Common myeloid progenitor, CD34-positive (primary cell): ENCODE results near the gene LTB4R2.
A peak's percentile ranks its signal among the peaks of the same experiment; 100 is the strongest.
"Not testable (repeated sequence)": the region's sequence is repeated elsewhere in the genome, so short reads cannot be mapped to it uniquely, and the experiment has no call there.

Source experiments
- CTCF ChIA-PET: fragments of 350-600 bp; sonication (Branson Sonifier 250); formaldehyde crosslinking; loops from one replicate; lab custom pipeline; 2021; ENCODE audit warnings: antibody characterized with exemption; lab: Charles Lee
- POLR2A ChIA-PET: fragments of 350-600 bp; sonication (Branson Sonifier 250); formaldehyde crosslinking; loops from one replicate; lab custom pipeline; 2021; ENCODE audit warnings: antibody characterized with exemption; lab: Charles Lee
- DNase-seq, 3 donors: peaks; one replicate each; pipeline versions ENCODE4 v3.0.0 to v3.0.0-alpha.2; 2013
- H3K27ac ChIP-seq, 2 experiments: 1 replicate in 1 of 2; 2 replicates in 1 of 2; pipeline ENCODE4 v1.7.0; 2013; ENCODE audit warnings: inconsistent platforms in 2 of 2, low read length in 2 of 2, mild to moderate bottlenecking in 2 of 2, low read depth in 1 of 2, moderate library complexity in 1 of 2; ENCODE audit not compliant: severe bottlenecking in 2 of 2, insufficient read depth in 1 of 2, poor library complexity in 1 of 2
- H3K27me3 ChIP-seq, 5 experiments: replicated peaks in 2 of 5; 1 replicate in 3 of 5; 2 replicates in 2 of 5; pipeline versions ENCODE4 v1.6.1 to v1.7.0; 2013; ENCODE audit warnings: low read length in 4 of 5, mild to moderate bottlenecking in 2 of 5, moderate library complexity in 2 of 5, inconsistent platforms in 1 of 5; ENCODE audit not compliant: insufficient read depth in 5 of 5, control insufficient read depth in 4 of 5
- H3K36me3 ChIP-seq, 4 experiments: 1 replicate in 2 of 4; 2 replicates in 2 of 4; pipeline versions ENCODE4 v1.6.1 to v1.7.0; 2013; ENCODE audit warnings: low read length in 3 of 4, control low read depth in 1 of 4, mild to moderate bottlenecking in 1 of 4; ENCODE audit not compliant: control insufficient read depth in 4 of 4, insufficient read depth in 4 of 4
- H3K4me1 ChIP-seq, 4 experiments: 1 replicate in 3 of 4; 2 replicates in 1 of 4; pipeline versions ENCODE4 v1.6.1 to v1.7.1; 2013; ENCODE audit warnings: low read length in 3 of 4, mild to moderate bottlenecking in 3 of 4, control low read depth in 1 of 4, inconsistent platforms in 1 of 4, moderate library complexity in 1 of 4; ENCODE audit not compliant: control insufficient read depth in 4 of 4, insufficient read depth in 4 of 4; ENCODE audit errors: control extremely low read depth in 1 of 4
- H3K4me3 ChIP-seq, 7 experiments: 1 replicate in 4 of 7; 2 replicates in 3 of 7; pipeline versions ENCODE4 v1.5.1 to v1.7.0; 2013; ENCODE audit warnings: mild to moderate bottlenecking in 7 of 7, low read length in 6 of 7, moderate library complexity in 6 of 7, inconsistent platforms in 2 of 7, low read depth in 2 of 7, control low read depth in 1 of 7; ENCODE audit not compliant: insufficient read depth in 4 of 7, control insufficient read depth in 1 of 7; ENCODE audit errors: extremely low read depth in 1 of 7
- H3K9me3 ChIP-seq, 5 experiments: 1 replicate in 4 of 5; 2 replicates in 1 of 5; pipeline versions ENCODE4 v1.6.1 to v1.7.1; 2013; ENCODE audit warnings: low read length in 4 of 5, mild to moderate bottlenecking in 2 of 5, inconsistent platforms in 1 of 5, low read depth in 1 of 5, moderate library complexity in 1 of 5; ENCODE audit not compliant: control insufficient read depth in 4 of 5, insufficient read depth in 2 of 5; ENCODE audit errors: control extremely low read depth in 1 of 5
- WGBS: methylation state at CpG from one replicate; pipeline ENCODE4 v1.1.5; 2013; ENCODE audit not compliant: insufficient coverage; 5-methylcytosine and 5-hydroxymethylcytosine counted together

Gene LTB4R2

DNA sequence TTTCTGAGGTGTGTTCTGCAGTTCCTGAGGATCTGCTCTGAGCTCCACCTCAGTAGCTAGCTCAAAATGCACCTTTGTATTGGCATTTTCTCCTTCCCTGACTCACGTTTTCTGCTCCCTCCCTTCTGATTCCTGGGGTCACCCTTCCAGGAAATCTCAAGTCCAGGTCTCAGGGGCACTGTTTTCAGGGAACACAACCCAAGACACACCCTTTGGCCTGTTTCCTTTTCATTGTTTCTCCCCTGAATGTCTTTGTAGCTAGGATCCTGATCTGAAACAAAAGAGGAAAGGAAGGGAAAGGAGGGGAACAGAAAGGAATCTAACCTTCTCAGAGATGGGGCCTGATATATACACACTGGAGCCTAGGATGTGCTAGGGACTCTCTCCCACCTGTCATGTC is 37.2 kb downstream of the LTB4R2 start:
- H3K9me3 ChIP-seq: no peaks in the 10 kb centered on the region
- peaks cover 0 to 2% (median 0%) of the 10 kb centered on the region in 5 experiments for H3K27me3 ChIP-seq
- no peak overlapping the region for H3K27ac ChIP-seq
- 91% methylated on average over 1 of the region's 1 CpG for WGBS
- no peak overlapping the region for H3K4me3 ChIP-seq
- DNase-seq: no peak
- CTCF ChIA-PET: interaction anchor here (1.1 to 5.4 kb wide), 12 partner anchors 10 to 89 kb away, joined by 3 to 36 read pairs (median 5); partner anchors contain the start of genes ADCY4, CBLN3 and KHNYN
- POLR2A ChIA-PET: no interaction called here
- H3K36me3 ChIP-seq: no peaks in the 10 kb centered on the region
- peaks cover 0 to 3% (median 0%) of the 10 kb centered on the region in 4 experiments for H3K4me1 ChIP-seq

DNA sequence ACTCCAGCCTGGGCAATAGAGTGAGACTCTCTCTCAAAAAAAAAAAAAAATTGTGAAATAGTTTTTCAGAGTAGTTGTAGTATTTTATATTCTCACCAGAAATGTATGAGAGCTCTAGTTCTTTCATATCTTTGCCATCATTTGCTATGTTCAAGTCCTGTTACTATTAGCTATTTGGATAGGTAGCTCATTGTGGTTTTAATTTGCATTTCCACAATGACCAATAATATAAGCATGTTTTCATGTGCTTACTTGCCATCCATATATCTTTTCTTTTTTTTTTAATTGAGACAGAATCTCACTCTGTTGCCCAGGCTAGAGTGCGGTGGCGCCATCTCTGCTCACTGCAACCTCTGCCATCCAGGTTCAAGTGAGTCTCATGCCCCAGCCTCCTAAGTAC is 38.2 kb downstream of the LTB4R2 start:
- no peaks in the 10 kb centered on the region for H3K36me3 ChIP-seq
- DNase-seq: no peak
- ChIA-PET POLR2A (interaction anchor here (0.6 kb wide), 1 partner anchor 9 kb away, joined by 4 read pairs; the partner anchor contains the start of gene RIPK3), CTCF (interaction anchor here (0.6 to 5.4 kb wide), 14 partner anchors 9 to 88 kb away, joined by 3 to 36 read pairs (median 5); partner anchors contain the start of genes ADCY4, CBLN3 and KHNYN)
- peaks cover 0 to 3% (median 0%) of the 10 kb centered on the region in 4 experiments for H3K4me1 ChIP-seq
- no peak overlapping the region for H3K4me3 ChIP-seq
- no peak overlapping the region for H3K27ac ChIP-seq
- H3K27me3 ChIP-seq: peaks cover 0 to 2% (median 0%) of the 10 kb centered on the region in 5 experiments
- WGBS: 100% methylated on average over 2 of the region's 2 CpGs
- H3K9me3 ChIP-seq: no peaks in the 10 kb centered on the region

DNA sequence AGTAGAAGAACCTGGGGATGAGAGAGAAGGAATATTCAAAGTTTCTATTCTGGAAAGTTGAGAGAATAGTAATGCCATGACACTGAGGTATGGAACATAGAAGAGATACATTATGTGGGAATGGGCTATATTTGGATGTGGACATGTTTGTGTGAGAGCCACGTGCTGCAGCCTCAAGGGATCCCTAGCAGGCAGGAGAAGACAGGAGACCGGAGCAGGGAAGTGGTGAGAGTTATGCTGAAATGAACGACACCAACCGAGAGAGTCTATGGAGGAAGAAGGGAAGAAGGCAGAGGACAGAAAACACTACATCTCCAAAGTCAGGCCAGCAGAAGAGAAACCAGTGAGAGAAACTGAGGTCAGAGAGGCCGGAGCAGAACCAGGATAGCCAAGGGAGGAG is 39.8 kb downstream of the LTB4R2 start:
- H3K4me1 ChIP-seq: no peaks in the 10 kb centered on the region
- ChIA-PET CTCF (interaction anchor here (0.7 to 2.3 kb wide), 6 partner anchors 10 to 92 kb away, joined by 3 to 5 read pairs (median 4); partner anchors contain the start of genes ADCY4 and RIPK3), POLR2A (no interaction called here)
- H3K9me3 ChIP-seq: no peaks in the 10 kb centered on the region
- H3K4me3 ChIP-seq: no peak overlapping the region
- 100% methylated on average over 5 of the region's 5 CpGs for WGBS
- DNase-seq: no peak
- H3K27me3 ChIP-seq: peaks cover 0 to 2% (median 0%) of the 10 kb centered on the region in 5 experiments
- H3K36me3 ChIP-seq: no peaks in the 10 kb centered on the region
- no peak overlapping the region for H3K27ac ChIP-seq

DNA sequence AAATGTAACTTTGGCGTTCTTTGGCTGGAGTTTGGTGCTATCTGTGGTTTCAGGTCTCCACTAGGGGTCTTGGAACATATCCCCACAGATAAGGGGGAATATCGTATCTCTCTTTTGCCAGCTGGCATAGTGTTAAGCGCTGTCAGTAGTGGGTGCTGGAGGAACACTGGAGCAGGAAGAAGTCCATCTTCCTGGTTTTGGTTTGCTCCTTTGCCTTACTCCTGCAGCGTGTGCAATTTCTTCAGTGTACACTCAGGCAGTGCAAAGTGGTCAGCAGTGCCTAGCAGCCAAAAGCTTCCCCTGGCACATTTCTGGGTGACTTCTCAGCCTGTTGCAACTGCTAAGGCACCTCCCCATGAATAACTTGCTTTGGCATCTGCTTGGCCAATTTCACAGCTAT is 41.6 kb downstream of the LTB4R2 start:
- no peaks in the 10 kb centered on the region for H3K36me3 ChIP-seq
- 62% methylated on average over 4 of the region's 4 CpGs for WGBS
- H3K4me1 ChIP-seq: no peaks in the 10 kb centered on the region
- H3K4me3 ChIP-seq: no peak overlapping the region
- peaks cover 0 to 2% (median 0%) of the 10 kb centered on the region in 5 experiments for H3K27me3 ChIP-seq
- peak in 2 of 3 donors; percentile 33 to 47 for DNase-seq
- H3K27ac ChIP-seq: no peak overlapping the region
- no peaks in the 10 kb centered on the region for H3K9me3 ChIP-seq
- CTCF ChIA-PET: interaction anchor here (0.8 to 2.3 kb wide), 16 partner anchors 9 to 86 kb away, joined by 3 to 10 read pairs (median 4); partner anchors contain the start of gene ADCY4
- POLR2A ChIA-PET: no interaction called here

DNA sequence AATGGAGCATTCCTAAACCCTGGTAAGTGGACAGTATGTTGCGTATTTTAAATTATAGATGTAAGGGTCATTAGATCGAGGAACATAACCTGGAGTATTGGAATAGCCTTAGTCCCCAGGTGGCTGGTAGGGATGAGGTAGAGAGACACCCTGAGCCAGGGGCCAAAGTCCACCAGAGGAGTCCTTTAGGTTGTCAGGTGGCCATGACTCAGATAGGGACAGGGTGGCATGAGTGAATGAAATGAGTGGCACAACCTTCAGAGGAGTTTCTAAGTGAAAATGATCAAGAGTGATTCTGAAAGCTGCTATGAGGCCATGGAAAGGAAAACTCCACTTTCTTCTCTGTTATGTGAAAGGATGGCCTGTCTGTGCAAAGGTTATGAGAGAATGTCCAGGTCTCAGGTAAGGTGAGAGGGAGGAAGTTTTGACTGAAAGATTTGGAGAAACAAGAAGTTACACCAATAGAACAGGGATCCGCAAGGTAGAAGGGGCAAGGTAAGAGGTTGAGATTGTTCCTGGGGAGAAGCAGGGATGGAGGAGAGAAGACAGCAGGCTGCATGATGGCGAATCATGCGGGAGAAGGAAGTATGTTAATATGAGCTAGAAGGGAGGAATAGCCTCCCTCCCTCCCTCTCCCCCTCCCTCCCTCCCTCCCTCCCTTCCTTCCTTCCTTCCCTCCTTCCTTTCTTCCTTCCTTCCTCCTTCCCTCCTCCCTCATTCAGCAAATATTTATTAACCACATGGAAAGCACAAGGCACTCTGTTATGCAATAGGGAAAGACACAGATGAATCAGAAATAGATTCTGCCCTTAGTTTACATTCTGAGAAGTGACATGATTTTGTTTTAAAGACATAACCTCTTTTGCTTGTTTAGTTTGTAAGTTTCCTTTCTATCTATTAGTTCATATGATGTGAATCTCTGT is 43.9 kb downstream of the LTB4R2 start:
- H3K4me3 ChIP-seq: no peak overlapping the region
- no peak for DNase-seq
- WGBS: 95% methylated on average over 2 of the region's 5 CpGs
- no peaks in the 10 kb centered on the region for H3K4me1 ChIP-seq
- no peaks in the 10 kb centered on the region for H3K36me3 ChIP-seq
- H3K27me3 ChIP-seq: peaks cover 0 to 2% (median 0%) of the 10 kb centered on the region in 5 experiments
- no peaks in the 10 kb centered on the region for H3K9me3 ChIP-seq
- CTCF ChIA-PET: interaction anchor here (0.7 to 2.3 kb wide), 3 partner anchors 15 to 84 kb away, joined by 3 to 8 read pairs (median 4); no protein-coding TSS in a partner anchor
- H3K27ac ChIP-seq: no peak overlapping the region
- POLR2A ChIA-PET: no interaction called here

DNA sequence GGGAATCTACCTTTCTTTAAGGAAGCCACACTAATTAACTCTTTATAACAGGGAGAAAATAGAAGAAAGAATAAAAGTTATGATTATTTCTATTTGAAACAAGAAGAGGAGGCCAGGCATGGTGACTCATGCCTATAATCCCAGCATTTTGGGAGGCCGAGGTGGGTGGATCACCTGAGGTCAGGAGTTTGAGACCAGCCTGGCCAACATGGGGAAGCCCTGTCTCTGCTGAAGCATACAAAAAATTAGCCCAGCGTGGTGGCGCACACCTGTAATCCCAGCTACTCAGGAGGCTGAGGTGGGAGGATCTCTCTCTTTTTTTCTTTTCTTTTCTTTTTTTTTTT is 44.5 kb downstream of the LTB4R2 start:
- H3K36me3 ChIP-seq, H3K27ac ChIP-seq, H3K4me3 ChIP-seq, H3K27me3 ChIP-seq, CTCF ChIA-PET, DNase-seq, H3K9me3 ChIP-seq, H3K4me1 ChIP-seq: not testable (repeated sequence)
- POLR2A ChIA-PET: interaction anchor here (0.6 kb wide), 1 partner anchor 82 kb away, joined by 5 read pairs; no protein-coding TSS in a partner anchor
- no CpG with 5 or more reads among the region's 3 CpGs for WGBS
